Stimulated activated CD4-positive, alpha-beta T cell treated with anti-CD3 and anti-CD28 coated beads, Interleukin-2, amount 100 ng/mL, for 24 hours (primary cell): ENCODE results near the gene FOXA3.

Experiments
- DNase-seq, 2 donors: peaks; one replicate each; pipeline ENCODE4 v3.0.0-alpha.2; 2020

Gene FOXA3

GRCh38 chr19:45876411-45877197, 12.5 kb downstream of the FOXA3 start:
- DNase-seq, result peak; percentile 38 to 54

- no peak for DNase-seq
These were observed 14.1 kb downstream of the FOXA3 start for GRCh38 chr19:45878043-45878794.

- no peak for DNase-seq
These were observed 14.9 kb downstream of the FOXA3 start for GRCh38 chr19:45879055-45879454.

GRCh38 chr19:45879971-45880370, 15.8 kb downstream of the FOXA3 start:
- no peak for DNase-seq

- DNase-seq, result no peak
These were observed 17.2 kb downstream of the FOXA3 start for GRCh38 chr19:45881082-45881908.

GRCh38 chr19:45881909-45882528, 17.9 kb downstream of the FOXA3 start:
- no peak for DNase-seq

GRCh38 chr19:45882652-45883585, 18.8 kb downstream of the FOXA3 start:
- DNase-seq, result peak; percentile 89 to 90

GRCh38 chr19:45883586-45883880, 19.4 kb downstream of the FOXA3 start:
- DNase-seq, result no peak

GRCh38 chr19:45883881-45884681, 20.0 kb downstream of the FOXA3 start:
- no peak for DNase-seq

- DNase-seq, result peak in 1 of 2 donors; percentile 41
These were observed 20.8 kb downstream of the FOXA3 start for GRCh38 chr19:45884682-45885555.

- DNase-seq, result peak; percentile 87 to 89
These were observed 21.7 kb downstream of the FOXA3 start, which contains the start of gene IRF2BP1 for GRCh38 chr19:45885556-45886426. IRF2BP1 (minus strand) TSS chr19:45886141; CDS start chr19:45885774, 367 bp downstream.

- peak; percentile 87 to 90 for DNase-seq
These were observed 22.5 kb downstream of the FOXA3 start for GRCh38 chr19:45886427-45887199.

- no peak for DNase-seq
These were observed 23.1 kb downstream of the FOXA3 start for GRCh38 chr19:45887200-45887710.

GRCh38 chr19:45889210-45889885, 25.2 kb downstream of the FOXA3 start:
- DNase-seq, result no peak

GRCh38 chr19:45890877-45891276, 26.8 kb downstream of the FOXA3 start:
- no peak for DNase-seq

GRCh38 chr19:45895519-45895972, 31.4 kb downstream of the FOXA3 start:
- DNase-seq, result no peak
